SU-DHL-6 (cell line): ENCODE measurements around the gene VPS26A.

Source experiments
- CTCF ChIP-seq: fragments of 200-600 bp; sonication (generic); IDR thresholded peaks from one replicate; pipeline ENCODE4 v1.5.1; 2017; ENCODE audit warnings: antibody characterized with exemption, mild to moderate bottlenecking, low read length, moderate library complexity; ENCODE audit not compliant: insufficient read depth, poor library complexity, severe bottlenecking
- EZH2phosphoT487 ChIP-seq: fragments of 200-600 bp; sonication (generic), shearing (Covaris generic); conservative IDR thresholded peaks from 2 replicates; pipeline ENCODE4 v1.6.1; 2018; ENCODE audit warnings: mild to moderate bottlenecking, antibody characterized with exemption, low read length, moderate library complexity, mixed read lengths

GRCh38 chr10:69103784-69104183, 20.2 kb upstream of the VPS26A start:
- TF ChIP-seq CTCF (no peak), EZH2phosphoT487 (no peak)
